ENCODE results near the gene UTS2.
A peak's percentile ranks its signal among the peaks of the same experiment; 100 is the strongest.

The UTS2 gene

DNA sequence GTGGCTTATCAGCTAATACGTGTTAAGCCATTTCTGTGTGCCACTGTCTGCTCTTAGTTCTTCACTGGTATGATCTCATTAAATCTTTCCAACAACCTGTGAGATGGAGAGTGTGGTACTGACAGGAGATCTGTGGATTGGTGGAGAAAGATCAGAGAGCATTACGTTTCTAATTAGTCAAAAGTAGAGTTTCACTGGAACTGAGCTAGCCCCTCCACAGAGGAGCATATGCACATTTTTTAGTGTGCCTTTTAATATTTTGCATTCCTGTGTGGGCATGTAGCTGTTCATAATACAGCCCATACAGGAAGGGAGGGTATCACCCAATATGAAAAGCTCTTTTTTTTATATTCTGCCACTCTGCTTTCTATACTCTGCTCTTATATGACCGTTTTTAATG, 31.6 kb downstream of the UTS2 start:
- H3K4me3 ChIP-seq (ENCODE audit: low read length) = no peak overlapping the region
- no peak for DNase-seq (ENCODE audit: low read depth)
- TF ChIP-seq, protein P1, sequence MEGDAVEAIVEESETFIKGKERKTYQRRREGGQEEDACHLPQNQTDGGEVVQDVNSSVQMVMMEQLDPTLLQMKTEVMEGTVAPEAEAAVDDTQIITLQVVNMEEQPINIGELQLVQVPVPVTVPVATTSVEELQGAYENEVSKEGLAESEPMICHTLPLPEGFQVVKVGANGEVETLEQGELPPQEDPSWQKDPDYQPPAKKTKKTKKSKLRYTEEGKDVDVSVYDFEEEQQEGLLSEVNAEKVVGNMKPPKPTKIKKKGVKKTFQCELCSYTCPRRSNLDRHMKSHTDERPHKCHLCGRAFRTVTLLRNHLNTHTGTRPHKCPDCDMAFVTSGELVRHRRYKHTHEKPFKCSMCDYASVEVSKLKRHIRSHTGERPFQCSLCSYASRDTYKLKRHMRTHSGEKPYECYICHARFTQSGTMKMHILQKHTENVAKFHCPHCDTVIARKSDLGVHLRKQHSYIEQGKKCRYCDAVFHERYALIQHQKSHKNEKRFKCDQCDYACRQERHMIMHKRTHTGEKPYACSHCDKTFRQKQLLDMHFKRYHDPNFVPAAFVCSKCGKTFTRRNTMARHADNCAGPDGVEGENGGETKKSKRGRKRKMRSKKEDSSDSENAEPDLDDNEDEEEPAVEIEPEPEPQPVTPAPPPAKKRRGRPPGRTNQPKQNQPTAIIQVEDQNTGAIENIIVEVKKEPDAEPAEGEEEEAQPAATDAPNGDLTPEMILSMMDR (conservative IDR thresholded peaks at IDR 0.05; ENCODE audit: low read length) = no peak

DNA sequence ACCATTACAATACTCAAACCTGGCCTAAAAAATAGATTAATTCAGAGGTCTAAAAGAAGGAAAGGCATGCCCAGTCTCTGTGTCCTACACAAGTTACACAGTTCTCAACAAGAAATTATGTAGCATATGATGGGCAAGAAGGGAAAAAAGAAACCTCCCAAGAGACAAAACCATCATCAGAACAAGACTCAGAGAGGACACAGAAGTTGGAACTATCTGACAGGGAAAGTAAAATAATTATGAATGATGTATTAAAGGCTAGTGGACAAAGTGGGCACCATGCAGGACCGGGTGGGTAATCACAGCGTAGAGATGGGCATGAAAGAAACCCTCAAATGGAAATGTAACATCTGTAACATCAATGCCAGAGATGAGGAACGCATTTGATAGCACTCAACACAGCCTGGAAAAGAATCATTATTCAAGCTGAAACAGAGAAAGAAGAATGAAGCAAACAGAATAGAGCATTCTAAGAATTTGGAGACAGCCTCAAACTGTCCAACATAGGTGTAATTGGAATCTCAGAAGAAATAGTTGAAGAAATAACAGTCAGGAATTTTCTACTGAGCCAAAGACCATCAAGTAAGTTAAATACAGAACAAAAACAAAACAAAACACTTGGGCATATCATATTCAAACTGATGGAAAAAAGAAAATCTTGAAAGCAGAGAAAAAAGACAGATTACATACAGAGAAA, 39.0 kb downstream of the UTS2 start:
- no peak overlapping the region for H3K4me3 ChIP-seq (ENCODE audit: low read length)
- TF ChIP-seq, protein P1 (conservative IDR thresholded peaks at IDR 0.05; ENCODE audit: low read length) = no peak
- no peak for DNase-seq (ENCODE audit: low read depth)

DNA sequence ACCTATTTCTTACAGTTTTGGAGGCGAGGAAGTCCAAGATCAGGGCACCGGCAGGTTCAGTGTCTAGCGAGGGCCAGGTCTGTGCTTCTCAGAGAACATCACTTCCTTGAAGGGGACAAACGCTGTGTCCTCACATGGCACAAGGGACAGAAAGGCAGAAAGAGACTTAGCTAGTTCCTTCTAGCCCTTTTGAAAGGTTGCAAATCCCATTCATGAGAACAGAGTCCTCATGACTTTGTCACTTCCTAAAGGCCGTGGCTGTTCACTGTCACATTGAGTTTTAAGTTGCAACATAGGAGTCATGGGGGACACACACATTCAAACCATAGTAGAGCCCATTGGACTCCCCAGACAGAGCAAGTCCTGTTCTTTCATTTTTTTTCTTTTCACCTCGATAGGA, 41.4 kb downstream of the UTS2 start:
- TF ChIP-seq, protein P1 (conservative IDR thresholded peaks at IDR 0.05; ENCODE audit: low read length) = no peak
- no peak for DNase-seq (ENCODE audit: low read depth)
- no peak overlapping the region for H3K4me3 ChIP-seq (ENCODE audit: low read length)

DNA sequence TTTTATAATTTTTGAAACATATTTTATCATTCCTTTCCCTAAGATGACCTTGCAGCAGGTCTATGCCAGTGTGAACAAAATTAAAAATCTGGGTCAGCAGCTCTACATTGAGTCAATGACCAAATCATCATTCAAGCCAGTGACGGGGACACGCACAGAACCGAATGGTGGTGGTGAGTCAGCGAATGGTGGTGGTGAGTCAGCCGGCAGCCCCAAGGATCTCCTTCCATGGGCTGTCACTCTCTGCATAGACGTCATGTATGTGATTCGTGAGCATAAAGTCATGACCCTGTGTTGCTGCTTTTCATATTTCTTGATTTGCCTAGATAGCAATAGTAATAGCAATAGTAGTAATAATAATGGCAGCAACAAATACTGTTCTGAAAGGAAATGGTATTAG, 42.5 kb downstream of the UTS2 start:
- H3K4me3 ChIP-seq (ENCODE audit: low read length) = no peak overlapping the region
- peak; percentile 68 for DNase-seq (ENCODE audit: low read depth)
- TF ChIP-seq, protein P1 (conservative IDR thresholded peaks at IDR 0.05; ENCODE audit: low read length) = no peak

DNA sequence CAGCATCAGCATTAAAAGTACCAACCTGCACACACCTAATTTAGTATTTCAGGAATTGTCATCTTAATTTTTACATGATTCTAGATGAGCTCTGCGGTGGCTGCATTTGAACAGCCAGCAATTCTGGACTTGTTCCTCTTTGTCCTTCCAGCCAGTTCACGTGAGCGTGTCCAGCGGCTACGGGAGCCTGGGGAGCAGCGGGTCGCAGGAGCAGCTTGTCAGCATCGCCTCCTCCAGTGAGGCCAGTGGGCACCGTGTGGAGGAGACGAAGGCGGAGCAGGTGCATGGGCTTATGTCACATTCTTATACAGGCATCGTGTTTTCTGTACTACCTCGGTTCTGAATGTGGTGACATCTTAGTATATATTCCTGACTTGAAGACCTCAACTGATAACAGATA, 43.1 kb downstream of the UTS2 start:
- TF ChIP-seq, protein P1 (conservative IDR thresholded peaks at IDR 0.05; ENCODE audit: low read length) = no peak
- H3K4me3 ChIP-seq (ENCODE audit: low read length) = no peak overlapping the region
- no peak for DNase-seq (ENCODE audit: low read depth)

DNA sequence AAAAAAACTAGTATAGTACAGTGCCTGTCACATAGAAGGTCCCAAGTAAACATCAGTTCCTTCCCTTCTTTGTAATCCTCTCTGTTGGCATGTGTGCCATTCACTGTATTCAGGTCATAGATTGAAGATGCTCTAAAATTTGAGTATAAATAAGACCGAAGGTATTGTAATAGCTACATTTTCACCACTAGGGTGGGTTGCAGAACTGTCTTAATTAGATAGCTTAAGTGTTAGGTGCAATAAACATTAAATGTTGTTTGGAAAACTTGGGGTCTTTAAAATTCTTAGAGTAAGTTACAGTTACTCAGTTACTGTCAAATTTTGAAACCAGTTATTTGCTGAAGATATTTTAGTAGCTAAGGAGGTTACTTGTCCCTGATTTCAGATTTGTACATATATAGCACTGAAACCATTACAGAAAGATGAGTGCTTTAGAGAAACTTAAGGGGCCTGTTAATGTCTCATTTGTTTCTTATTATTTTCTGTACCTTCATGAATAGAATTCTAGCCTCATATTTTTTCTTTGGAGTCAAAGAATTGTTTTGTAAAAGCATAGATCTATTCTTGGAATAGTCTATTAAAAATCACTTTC, 44.5 kb downstream of the UTS2 start:
- TF ChIP-seq, protein P1 (conservative IDR thresholded peaks at IDR 0.05; ENCODE audit: low read length) = peak; percentile 56
- DNase-seq (ENCODE audit: low read depth) = peak; percentile 52
- no peak overlapping the region for H3K4me3 ChIP-seq (ENCODE audit: low read length)

DNA sequence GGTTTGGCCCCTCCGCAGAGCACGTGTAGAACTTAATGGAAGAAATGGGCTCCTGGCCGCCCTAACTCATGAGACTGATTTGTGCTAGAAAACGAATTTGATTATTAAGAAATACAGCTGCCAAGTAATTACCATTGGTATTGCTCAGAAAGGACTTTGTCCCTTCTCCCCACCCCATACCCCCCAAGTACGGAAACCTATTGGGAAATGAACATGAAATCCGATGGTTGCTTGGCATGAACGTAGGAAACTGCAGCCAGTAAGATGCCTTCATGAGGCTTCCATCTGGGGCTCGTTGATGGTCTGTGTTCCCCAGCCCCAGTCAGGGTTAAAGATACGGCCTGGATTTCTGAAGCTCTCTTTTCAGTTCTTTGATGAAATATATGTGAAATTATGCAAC, 47.4 kb downstream of the UTS2 start:
- TF ChIP-seq, protein P1 (conservative IDR thresholded peaks at IDR 0.05; ENCODE audit: low read length) = no peak
- H3K4me3 ChIP-seq (ENCODE audit: low read length) = no peak overlapping the region
- no peak for DNase-seq (ENCODE audit: low read depth)
